WTC11 (cell line): ENCODE results near the gene CPTP. TPM values are rescaled to one million over a fixed set of nuclear protein-coding genes. Genes with fewer than 3 reads are reported as not detected.
"Not testable (repeated sequence)": the region's sequence is repeated elsewhere in the genome, so short reads cannot be mapped to it uniquely, and the experiment has no call there.

ENCODE experiments used
- ATAC-seq: fragments of 200-7000 bp; cut with Tn5 transposase; 2 replicates; pipeline ENCODE4 v1.10.0; 2021; ENCODE audit warnings: mild to moderate bottlenecking, moderate library complexity
- CTCF ChIA-PET: fragments of 300-600 bp; sonication (Branson Sonifier 250); formaldehyde crosslinking; loops from one replicate; lab custom pipeline; 2021; ENCODE audit warnings: antibody characterized with exemption; lab: Charles Lee
- POLR2A ChIA-PET: fragments of 350-600 bp; sonication (Branson Sonifier 250); formaldehyde crosslinking; loops from one replicate; lab custom pipeline; 2021; ENCODE audit warnings: antibody characterized with exemption; lab: Charles Lee
- DNase-seq: peaks from one replicate; pipeline ENCODE4 v3.0.0; 2021; ENCODE audit warnings: low spot score
- H3K27ac Mint-ChIP-seq: 2 replicates; pipeline ENCODE4 v1.8.0; 2021; ENCODE audit warnings: mixed read lengths
- H3K27me3 Mint-ChIP-seq: 2 replicates; pipeline ENCODE4 v1.8.0; 2021; ENCODE audit warnings: low read depth, mild to moderate bottlenecking, moderate library complexity, mixed read lengths
- H3K36me3 Mint-ChIP-seq: 2 replicates; pipeline ENCODE4 v1.8.0; 2021; ENCODE audit warnings: mixed read lengths
- H3K4me1 Mint-ChIP-seq: 2 replicates; pipeline ENCODE4 v1.8.0; 2022; ENCODE audit warnings: mixed read lengths
- H3K4me3 Mint-ChIP-seq: 2 replicates; pipeline ENCODE4 v1.8.0; 2021; ENCODE audit warnings: mild to moderate bottlenecking, moderate library complexity, mixed read lengths
- H3K9me3 Mint-ChIP-seq: 2 replicates; pipeline ENCODE4 v1.8.0; 2021; ENCODE audit warnings: mixed read lengths
- CREM ChIP-seq: sonication (generic); formaldehyde crosslinking; IDR thresholded peaks from 2 replicates; pipeline ENCODE4 v1.8.1; 2022; ENCODE audit warnings: mild to moderate bottlenecking, missing genetic modification reagents, moderate library complexity
- MAX ChIP-seq: sonication (generic); formaldehyde crosslinking; IDR thresholded peaks from 2 replicates; pipeline ENCODE4 v1.8.0; 2022; ENCODE audit warnings: mild to moderate bottlenecking, missing genetic modification reagents
- MXD4 ChIP-seq: fragments of 250-450 bp; sonication (Bioruptor Pico); IDR thresholded peaks from 2 replicates; pipeline ENCODE4 v1.8.0; 2021; ENCODE audit warnings: mild to moderate bottlenecking, moderate library complexity, borderline replicate concordance
- NFATC4 ChIP-seq: fragments of 250-450 bp; sonication (Bioruptor Pico); IDR thresholded peaks from 2 replicates; pipeline ENCODE4 v1.9.0; 2021; ENCODE audit warnings: mild to moderate bottlenecking
- NR1H2 ChIP-seq: sonication (generic); formaldehyde crosslinking; IDR thresholded peaks from 2 replicates; pipeline ENCODE4 v1.9.0; 2021; ENCODE audit warnings: mild to moderate bottlenecking, moderate library complexity, missing genetic modification reagents
- TEAD4 ChIP-seq: sonication (generic); formaldehyde crosslinking; IDR thresholded peaks from 2 replicates; pipeline ENCODE4 v1.8.0; 2022; ENCODE audit warnings: mild to moderate bottlenecking, missing genetic modification reagents
- USF1 ChIP-seq: sonication (generic); formaldehyde crosslinking; IDR thresholded peaks from 2 replicates; pipeline ENCODE4 v1.8.0; 2022; ENCODE audit warnings: mild to moderate bottlenecking, missing genetic modification reagents
- USF2 ChIP-seq: sonication (generic); formaldehyde crosslinking; IDR thresholded peaks from 2 replicates; pipeline ENCODE4 v1.8.1; 2023; ENCODE audit warnings: mild to moderate bottlenecking, missing genetic modification reagents, moderate library complexity
- ZNF281 ChIP-seq: sonication (generic); formaldehyde crosslinking; IDR thresholded peaks from 2 replicates; pipeline ENCODE4 v1.8.0; 2023; ENCODE audit warnings: mild to moderate bottlenecking, missing genetic modification reagents
- ZNF532 ChIP-seq: fragments of 250-450 bp; sonication (Bioruptor Pico); IDR thresholded peaks from 2 replicates; pipeline ENCODE4 v1.9.0; 2021; ENCODE audit warnings: mild to moderate bottlenecking, borderline replicate concordance
- total RNA-seq: library from RNA; stranded (reverse); gene quantifications from 3 replicates; pipeline ENCODE4 v1.2.3, GENCODE V29; 2021

Gene CPTP
- total RNA-seq, 1 experiment from 2014 or later = 14.4 TPM

DNA sequence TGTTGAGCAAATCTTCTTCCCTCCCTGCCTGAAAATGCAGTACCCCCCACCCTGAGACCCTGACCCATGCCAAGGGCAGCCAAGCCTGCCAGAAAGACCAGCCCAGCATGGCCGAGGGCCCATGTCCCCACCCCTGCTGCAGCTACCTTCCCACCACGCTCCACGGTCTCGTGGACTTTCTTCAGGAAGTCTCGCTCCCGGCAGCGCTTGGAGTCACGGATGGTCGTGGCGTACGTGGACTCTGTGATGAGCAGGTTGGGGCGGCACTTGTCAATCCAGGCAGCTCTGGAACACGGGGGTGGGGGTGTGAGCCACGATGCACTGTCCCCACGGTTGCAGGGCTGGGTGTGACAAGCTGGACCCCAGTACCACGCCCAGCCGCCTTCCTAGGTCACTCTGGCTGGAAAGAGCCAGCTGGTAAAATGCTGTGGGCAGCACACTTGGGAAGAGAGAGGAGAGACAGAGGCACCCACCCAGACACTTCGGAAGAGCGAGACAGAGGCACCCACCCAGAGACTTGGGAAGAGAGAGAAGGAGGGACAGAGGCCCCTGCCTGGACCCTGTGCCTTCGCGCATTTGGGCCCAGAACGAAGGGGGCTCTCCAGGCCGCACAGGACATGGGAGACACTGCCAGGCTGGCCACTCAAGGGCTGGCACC lies 9.8 kb upstream of the CPTP start:
- TF ChIP-seq NR1H2 (CRISPR knock-in tag) (no peak), CREM (CRISPR knock-in tag) (no peak), TEAD4 (no peak), MXD4 (CRISPR knock-in tag) (no peak)
- TF ChIP-seq, all 79 proteins: peak for 0
- peaks cover 15% of the 10 kb centered on the region for H3K4me1 Mint-ChIP-seq
- no peaks in the 10 kb centered on the region for H3K27me3 Mint-ChIP-seq
- no peak for ATAC-seq
- ChIA-PET POLR2A (interaction anchor here (0.6 to 1.3 kb wide), 3 partner anchors 11 to 39 kb away, joined by 3 to 7 read pairs (median 5); no protein-coding TSS in a partner anchor), CTCF (interaction anchor here (0.8 to 3.0 kb wide), 7 partner anchors 13 to 55 kb away, joined by 3 to 10 read pairs (median 5); no protein-coding TSS in a partner anchor)
- no peak for DNase-seq
- no peak overlapping the region for H3K4me3 Mint-ChIP-seq
- H3K27ac Mint-ChIP-seq = peak overlapping the region; percentile 85
- peaks cover 24% of the 10 kb centered on the region for H3K36me3 Mint-ChIP-seq
- no peaks in the 10 kb centered on the region for H3K9me3 Mint-ChIP-seq

DNA sequence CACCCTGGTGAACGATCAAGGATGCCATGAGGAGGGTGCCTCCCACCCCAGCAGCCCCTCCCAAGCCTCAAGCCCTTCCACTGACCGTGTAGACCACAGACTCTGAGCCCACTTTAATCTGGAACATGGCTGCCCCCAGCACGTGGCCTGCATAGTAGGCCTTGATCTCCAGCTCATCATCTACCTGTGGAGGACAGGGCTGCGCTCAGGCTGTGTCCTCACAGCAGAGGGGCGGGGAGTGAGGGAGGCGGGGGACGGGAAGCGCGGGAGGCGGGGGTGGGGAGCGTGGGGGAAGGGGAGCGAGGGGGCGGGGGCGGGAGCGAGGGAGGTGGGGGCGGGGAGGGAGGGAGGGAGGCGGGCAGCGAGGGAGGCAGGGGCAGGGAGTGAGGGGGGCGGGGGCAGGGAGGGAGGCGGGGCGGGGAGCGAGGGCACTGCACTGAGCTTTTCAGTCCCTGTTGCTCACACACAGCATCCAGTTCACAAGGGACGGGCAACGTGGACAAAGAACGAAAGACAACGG lies 9.1 kb upstream of the CPTP start:
- CTCF ChIA-PET = interaction anchor here (0.8 to 3.0 kb wide), 9 partner anchors 10 to 54 kb away, joined by 3 to 10 read pairs (median 5); no protein-coding TSS in a partner anchor
- peak; percentile 74 for ATAC-seq

GRCh38 chr1:1316199-1316598 lies 8.4 kb upstream of the CPTP start:
- Mint-ChIP-seq H3K27ac (peak overlapping the region; percentile 91), H3K4me1 (peaks cover 15% of the 10 kb centered on the region), H3K36me3 (peaks cover 24% of the 10 kb centered on the region)
- DNase-seq, H3K27me3 Mint-ChIP-seq, ATAC-seq, H3K4me3 Mint-ChIP-seq, H3K9me3 Mint-ChIP-seq: not testable (repeated sequence)
- CTCF ChIA-PET = interaction anchor here (1.0 to 3.0 kb wide), 5 partner anchors 11 to 36 kb away, joined by 5 to 10 read pairs (median 5); no protein-coding TSS in a partner anchor
- POLR2A ChIA-PET = interaction anchor here (1.1 to 1.3 kb wide), 2 partner anchors 12 to 16 kb away, joined by 5 to 7 read pairs; no protein-coding TSS in a partner anchor

More for the DNA sequence above, 9.1 kb upstream of the CPTP start:
- peak; percentile 67 for DNase-seq
- no peaks in the 10 kb centered on the region for H3K27me3 Mint-ChIP-seq
- POLR2A ChIA-PET = interaction anchor here (1.1 to 1.3 kb wide), 2 partner anchors 11 to 17 kb away, joined by 5 to 7 read pairs; no protein-coding TSS in a partner anchor
- peak overlapping the region; percentile 91 for H3K27ac Mint-ChIP-seq
- peak; percentile 84 for TF ChIP-seq MAX
- peak; percentile 72 for TF ChIP-seq USF1 (CRISPR knock-in tag)
- peak; percentile 75 for TF ChIP-seq USF2
- no peak for TF ChIP-seq ZNF532
- TF ChIP-seq NFATC4 (CRISPR knock-in tag) = no peak
- 0 out of 2 replicates have a peak, but pooled peaks have one; percentile 11 for TF ChIP-seq ZNF281 (CRISPR knock-in tag)
- H3K4me1 Mint-ChIP-seq = peaks cover 15% of the 10 kb centered on the region
- H3K4me3 Mint-ChIP-seq = peak overlapping the region; percentile 43; the same call in 1 of the 2 replicates
- peaks cover 24% of the 10 kb centered on the region for H3K36me3 Mint-ChIP-seq
- no peaks in the 10 kb centered on the region for H3K9me3 Mint-ChIP-seq
